Esophagus muscularis mucosa (tissue), 3 donors: ENCODE results near the gene LRRC26.

Experiments
- CTCF ChIP-seq, 3 experiments: fragments of 200-600 bp in 2 of 3; fragments of 450-650 bp in 1 of 3; sonication (generic) in 2 of 3; IDR thresholded peaks; one replicate each; pipeline ENCODE4 v1.5.1; 2017 to 2019; ENCODE audit warnings: antibody characterized with exemption in 3 of 3, mild to moderate bottlenecking in 2 of 3, moderate library complexity in 1 of 3
- POLR2A ChIP-seq: fragments of 450-650 bp; IDR thresholded peaks from one replicate; pipeline ENCODE4 v1.6.1; 2017; ENCODE audit warnings: antibody characterized with exemption, moderate library complexity, mild to moderate bottlenecking, low read depth
- POLR2AphosphoS5 ChIP-seq, 2 donors: sonication (generic); formaldehyde crosslinking; IDR thresholded peaks; one replicate each; pipeline ENCODE4 v1.6.1; 2017; ENCODE audit warnings: antibody characterized with exemption in 2 of 2

- TF ChIP-seq CTCF (IDR thresholded peaks at IDR 0.05) (no peak), POLR2AphosphoS5 (IDR thresholded peaks at IDR 0.05) (no peak), POLR2A (no peak)
Observed at GRCh38 chr9:137184881-137185660, 15.2 kb upstream of the LRRC26 start.
